Measurements from ENCODE around the gene ZNF615.
"Not testable (repeated sequence)": the region's sequence is repeated elsewhere in the genome, so short reads cannot be mapped to it uniquely, and the experiment has no call there.

Gene ZNF615

DNA sequence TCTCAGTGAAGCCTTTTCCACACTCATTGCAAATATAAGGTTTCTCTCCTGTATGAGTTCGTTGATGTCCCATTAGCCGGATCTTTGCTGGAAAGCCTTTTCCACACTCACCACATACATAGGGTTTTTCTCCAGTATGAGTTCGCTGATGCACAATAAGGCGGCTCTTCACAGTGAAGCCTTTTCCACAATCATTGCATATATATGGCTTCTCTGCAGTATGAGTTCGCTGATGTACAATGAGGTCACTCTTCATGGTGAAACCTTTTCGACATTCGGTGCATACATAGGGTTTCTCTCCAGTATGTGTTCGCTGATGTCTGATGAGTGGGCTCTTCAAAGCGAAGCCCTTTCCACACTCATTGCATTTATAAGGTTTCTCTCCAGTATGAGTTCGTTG lies 14.6 kb downstream of the ZNF615 start:
- TF ChIP-seq ZFX (IDR thresholded peaks at IDR 0.05): no peak
- TF ChIP-seq, protein P1, sequence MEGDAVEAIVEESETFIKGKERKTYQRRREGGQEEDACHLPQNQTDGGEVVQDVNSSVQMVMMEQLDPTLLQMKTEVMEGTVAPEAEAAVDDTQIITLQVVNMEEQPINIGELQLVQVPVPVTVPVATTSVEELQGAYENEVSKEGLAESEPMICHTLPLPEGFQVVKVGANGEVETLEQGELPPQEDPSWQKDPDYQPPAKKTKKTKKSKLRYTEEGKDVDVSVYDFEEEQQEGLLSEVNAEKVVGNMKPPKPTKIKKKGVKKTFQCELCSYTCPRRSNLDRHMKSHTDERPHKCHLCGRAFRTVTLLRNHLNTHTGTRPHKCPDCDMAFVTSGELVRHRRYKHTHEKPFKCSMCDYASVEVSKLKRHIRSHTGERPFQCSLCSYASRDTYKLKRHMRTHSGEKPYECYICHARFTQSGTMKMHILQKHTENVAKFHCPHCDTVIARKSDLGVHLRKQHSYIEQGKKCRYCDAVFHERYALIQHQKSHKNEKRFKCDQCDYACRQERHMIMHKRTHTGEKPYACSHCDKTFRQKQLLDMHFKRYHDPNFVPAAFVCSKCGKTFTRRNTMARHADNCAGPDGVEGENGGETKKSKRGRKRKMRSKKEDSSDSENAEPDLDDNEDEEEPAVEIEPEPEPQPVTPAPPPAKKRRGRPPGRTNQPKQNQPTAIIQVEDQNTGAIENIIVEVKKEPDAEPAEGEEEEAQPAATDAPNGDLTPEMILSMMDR (conservative IDR thresholded peaks at IDR 0.05): no peak

DNA sequence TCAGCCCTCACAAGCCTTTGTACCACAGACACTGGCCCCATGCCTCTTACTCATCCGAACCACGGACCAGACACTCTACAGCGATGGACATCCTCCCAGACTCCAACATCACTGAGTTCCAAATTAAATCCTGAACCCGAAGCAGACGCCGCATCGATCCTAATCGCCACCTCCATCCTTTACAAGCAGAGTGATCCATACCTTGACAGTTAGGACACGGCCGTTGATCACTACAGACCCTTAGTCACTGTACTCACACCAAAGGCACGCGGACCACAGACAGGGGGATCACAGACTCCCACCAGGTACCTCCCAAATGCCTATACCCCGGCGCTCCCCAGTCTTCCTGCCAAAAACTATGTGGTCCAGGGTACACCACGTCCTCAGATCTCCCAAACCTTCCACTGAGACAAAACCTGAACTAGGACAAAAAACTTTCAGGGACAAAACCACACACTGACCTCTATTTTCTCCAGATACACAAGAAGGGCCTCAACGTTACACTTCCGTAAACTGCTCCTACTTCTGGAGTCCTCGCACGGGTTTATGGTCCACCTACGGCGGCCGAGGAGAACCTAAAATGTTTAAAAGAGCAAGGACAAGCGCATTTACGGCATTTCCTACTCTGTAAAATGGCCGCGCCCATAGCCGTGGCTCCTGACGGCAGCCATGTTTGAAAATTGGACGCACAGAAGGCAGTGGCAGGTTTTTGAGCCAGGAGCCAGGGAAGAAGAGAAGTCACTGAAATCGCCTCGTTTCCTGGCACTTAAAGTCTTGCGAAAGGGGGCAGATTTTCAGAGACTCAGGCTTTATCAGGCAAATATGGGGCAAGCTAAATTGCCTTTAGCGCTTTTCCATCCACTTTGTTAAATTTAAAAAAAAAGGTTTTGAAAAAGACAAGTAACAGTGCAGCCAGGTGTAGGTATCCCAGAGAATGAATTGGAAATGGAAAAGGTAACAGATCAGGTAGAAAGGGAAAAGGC lies 21.4 kb downstream of the ZNF615 start, which contains the start of gene ZNF350:
ZNF350 (minus strand) TSS at position 532 of the 983 bp plus-strand sequence. CDS start 12,480 bp downstream, outside the sequence.
- peak; percentile 35 for TF ChIP-seq ZFX (IDR thresholded peaks at IDR 0.05)
- TF ChIP-seq, protein P1 (conservative IDR thresholded peaks at IDR 0.05): no peak
- peak within 1 kb of the TSS; percentile 72 for H3K27ac ChIP-seq

More for the DNA sequence above, 14.6 kb downstream of the ZNF615 start:
- H3K27ac ChIP-seq: no peak overlapping the region

DNA sequence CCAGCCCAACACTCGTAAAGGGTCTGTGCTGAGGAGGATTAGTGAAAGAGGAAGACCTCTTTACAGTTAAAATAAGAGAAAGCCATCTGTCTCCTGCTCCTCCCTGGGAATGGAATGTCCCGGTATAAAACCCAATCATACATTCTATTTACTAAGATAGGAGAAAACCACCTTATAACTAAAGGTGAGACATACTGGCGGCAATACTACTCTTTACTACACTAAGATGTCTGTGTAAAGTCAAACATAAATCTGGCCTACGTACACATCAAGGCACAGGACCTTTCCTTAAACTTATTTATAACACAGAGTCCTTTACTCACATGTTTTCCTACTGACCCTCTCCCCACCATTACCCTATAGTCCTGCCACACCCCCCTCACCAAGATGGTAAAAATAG lies 24.6 kb downstream of the ZNF615 start:
- H3K27ac ChIP-seq: no peak overlapping the region
- no peak for TF ChIP-seq ZFX (IDR thresholded peaks at IDR 0.05)

DNA sequence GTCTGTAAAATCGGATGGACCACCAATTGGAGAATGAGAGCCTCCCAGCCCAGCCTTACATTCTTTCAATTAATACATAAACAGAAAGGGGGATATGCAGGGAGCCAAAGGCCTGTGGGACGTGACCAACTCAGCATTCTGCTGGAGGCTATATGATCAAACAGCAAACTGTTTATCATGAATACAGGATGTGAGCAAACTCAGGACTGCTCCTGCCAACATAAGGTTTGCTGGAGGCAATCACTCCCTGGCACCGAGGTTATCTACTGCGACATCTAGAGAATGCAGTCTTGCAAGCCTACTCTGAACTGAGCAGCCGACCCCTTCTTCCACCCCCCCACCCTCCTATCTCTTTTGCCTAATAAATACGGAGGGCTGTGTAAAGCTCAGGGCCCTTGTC lies 27.1 kb downstream of the ZNF615 start:
- H3K27ac ChIP-seq: not testable (repeated sequence)

DNA sequence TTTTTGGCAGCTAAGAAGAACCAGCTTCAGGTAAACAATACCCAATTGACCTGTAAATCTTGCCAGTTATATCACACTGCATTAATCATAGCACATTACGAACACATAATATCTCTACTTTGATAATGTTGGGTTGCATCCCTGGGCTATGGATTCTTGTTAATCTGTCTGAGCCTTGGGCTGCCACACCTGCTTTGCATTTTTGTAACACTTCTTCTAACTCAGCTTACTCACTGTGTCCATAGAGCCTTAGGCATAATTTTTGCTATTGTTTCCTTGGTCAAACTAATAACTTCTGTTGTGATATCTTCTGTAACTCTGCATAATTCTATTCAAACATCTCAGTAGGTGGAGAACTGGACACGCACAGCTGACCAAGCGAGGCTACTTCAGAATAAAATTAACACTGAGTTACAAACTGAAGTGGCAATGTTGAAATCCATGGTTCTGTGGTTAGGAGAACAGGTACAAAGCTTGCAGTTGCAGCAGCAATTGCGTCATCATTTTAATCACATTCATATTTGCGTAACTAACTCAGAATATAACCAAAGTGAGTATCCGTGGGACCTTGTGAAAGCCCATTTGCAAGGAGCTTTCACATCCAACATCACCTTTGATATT lies 27.8 kb downstream of the ZNF615 start:
- TF ChIP-seq, protein P1 (conservative IDR thresholded peaks at IDR 0.05): no peak
- no peak for TF ChIP-seq ZFX (IDR thresholded peaks at IDR 0.05)
- H3K27ac ChIP-seq: no peak overlapping the region

DNA sequence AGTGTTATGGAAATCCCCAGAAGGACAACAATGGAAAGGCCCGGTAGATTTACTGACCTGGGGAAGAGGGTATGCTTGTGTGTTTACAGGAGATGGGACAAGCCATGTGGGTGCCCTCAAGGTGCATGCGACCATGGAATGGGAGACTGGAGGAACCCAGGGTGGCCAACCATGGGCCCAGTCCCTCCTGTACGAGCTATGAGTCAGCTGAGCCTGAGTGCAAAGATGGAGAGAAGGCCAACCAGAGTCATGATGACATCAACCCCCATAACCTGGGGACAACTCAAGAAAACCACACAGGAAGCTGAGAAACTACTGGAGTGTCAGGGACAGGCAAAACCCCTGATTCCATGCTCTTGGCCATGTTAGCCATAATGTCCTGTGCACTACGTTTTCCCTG lies 29.1 kb downstream of the ZNF615 start:
- H3K27ac ChIP-seq: no peak overlapping the region
- TF ChIP-seq ZFX (IDR thresholded peaks at IDR 0.05): no peak
- TF ChIP-seq, protein P1 (conservative IDR thresholded peaks at IDR 0.05): no peak

DNA sequence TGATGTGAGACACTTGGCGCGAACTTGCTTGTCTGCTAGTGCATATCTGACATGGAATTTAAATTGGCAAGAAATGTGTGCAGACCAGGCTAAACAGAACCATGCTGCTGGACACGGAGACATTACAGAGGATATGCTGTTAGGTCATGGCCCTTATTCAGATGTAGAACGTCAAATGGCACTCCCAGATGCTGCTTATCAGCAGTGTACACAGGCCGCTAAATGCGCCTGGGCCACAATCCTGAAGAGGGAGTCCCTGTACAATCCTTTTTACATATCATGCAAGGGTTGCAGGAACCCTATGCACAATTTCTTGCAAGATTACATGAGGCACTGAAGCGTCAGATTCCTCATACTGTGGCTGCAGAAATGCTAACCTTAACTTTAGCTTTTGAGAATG lies 30.7 kb downstream of the ZNF615 start:
- no peak for TF ChIP-seq ZFX (IDR thresholded peaks at IDR 0.05)
- TF ChIP-seq, protein P1 (conservative IDR thresholded peaks at IDR 0.05): no peak
- no peak overlapping the region for H3K27ac ChIP-seq

DNA sequence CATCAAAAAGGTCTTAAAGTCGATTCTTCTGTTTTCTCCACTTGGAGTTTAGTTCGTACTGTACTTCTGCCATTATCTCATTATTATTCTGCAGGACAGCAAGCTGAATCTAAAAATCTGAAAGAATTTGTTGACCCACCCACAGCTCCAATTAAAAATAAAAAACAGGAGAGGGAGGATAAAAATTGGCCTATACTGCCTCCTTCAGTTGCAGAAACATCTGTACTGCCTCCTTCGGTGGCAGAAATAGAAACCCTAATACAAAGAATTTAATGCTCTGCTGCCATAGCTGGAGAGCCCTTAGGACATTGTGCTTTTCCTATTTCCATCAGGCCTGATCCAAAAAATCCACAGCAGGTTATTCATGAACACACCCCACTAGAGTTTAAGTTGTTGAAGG lies 31.2 kb downstream of the ZNF615 start:
- TF ChIP-seq, protein P1 (conservative IDR thresholded peaks at IDR 0.05): no peak
- TF ChIP-seq ZFX (IDR thresholded peaks at IDR 0.05): no peak
- no peak overlapping the region for H3K27ac ChIP-seq

DNA sequence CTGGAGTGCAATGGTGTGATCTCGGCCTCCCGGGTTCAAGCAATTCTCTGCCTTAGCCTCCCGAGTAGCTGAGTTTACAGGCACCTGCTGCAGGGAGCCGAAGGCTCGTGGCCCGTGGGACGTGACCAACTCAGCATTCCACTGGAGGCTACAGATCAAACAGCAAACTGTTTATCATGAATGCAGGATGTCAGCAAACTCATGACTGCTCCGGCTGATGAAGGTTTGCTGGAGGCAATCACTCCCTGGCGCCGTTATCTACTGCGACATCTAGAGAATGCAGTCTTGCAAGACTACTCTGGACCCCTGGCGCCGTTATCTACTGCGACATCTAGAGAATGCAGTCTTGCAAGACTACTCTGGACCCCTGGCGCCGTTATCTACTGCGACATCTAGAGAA lies 32.2 kb downstream of the ZNF615 start:
- H3K27ac ChIP-seq: not testable (repeated sequence)

Measured in C4-2B (cell line).